HG03439 (cell line): ENCODE data around the gene SNAP29.
A peak's percentile ranks its signal among the peaks of the same experiment; 100 is the strongest.
"Not testable (repeated sequence)": the region's sequence is repeated elsewhere in the genome, so short reads cannot be mapped to it uniquely, and the experiment has no call there.

Experiments used
- ATAC-seq: cut with Tn5 transposase; IDR thresholded peaks from one replicate; pipeline ENCODE4 v1.9.1; 2021; ENCODE audit warnings: mild to moderate bottlenecking, moderate library complexity; ENCODE audit not compliant: unreplicated experiment

Gene SNAP29

DNA sequence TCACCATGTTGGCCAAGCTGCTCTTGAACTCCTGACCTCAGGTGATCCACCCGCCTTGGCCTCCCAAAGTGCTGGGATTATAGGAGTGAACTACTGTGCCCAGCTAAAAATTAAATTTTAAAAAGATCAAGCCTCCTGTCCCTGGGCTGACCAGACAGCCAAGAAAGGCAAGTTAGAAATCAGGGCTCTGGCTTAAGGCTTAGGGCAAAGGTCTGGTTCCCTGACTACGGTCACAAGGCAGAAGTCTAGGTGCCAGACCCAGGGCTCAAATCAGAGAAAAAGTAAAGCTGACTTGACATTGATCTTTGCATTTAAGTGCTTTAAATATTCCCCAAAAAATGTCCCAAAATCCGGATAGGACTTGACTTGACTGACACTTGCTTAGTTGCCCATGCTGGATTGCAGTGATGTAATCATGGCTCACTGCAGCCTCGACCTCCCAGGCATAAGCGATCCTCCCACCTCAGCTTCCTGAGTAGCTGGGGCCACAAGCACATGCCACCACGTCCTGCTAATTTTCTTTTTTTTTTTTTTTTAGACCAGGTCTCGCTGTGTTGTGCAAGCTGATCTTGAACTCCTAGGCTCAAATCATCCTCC, 41.1 kb downstream of the SNAP29 start:
- no peak for ATAC-seq

DNA sequence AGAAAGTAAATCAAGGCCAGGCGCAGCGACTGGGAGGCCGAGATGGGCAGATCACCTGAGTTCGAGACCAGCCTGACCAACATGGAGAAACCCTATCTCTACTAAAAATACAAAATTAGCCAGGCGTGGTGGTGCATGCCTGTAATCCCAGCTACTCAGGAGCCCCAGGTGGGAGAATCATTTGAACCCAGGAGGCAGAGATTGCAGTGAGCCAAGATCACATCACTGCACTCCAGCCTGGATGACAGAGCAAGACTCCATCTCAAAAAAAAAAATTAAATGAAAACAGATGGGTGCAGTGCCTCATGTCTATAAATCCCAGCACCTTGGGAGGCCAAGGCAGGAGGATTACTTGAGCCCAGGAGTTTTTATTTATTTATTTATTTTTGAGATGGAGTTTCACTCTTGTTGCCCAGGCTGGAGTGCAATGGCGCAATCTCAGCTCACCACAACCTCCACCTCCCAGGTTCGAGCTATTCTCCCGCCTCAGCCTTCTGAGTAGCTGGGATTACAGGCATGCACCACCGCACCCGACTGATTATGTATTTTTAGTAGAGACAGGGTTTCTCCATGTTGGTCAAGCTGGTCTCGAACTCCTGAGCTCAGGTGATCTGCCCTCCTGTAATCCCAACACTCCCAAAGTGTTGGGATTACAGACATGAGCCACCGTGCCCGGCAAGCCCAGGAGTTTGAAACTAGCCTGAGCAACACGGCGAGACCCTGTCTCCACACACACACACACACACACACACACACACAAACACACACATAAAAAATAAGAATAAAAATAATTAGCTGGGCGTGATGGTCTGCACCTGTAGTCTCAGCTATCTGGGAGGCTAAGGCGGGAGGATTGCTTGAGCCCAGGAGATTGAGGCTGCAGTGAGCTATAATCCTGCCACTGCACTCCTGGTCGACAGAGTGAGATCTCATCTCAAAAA, 42.6 kb downstream of the SNAP29 start:
- ATAC-seq, result not testable (repeated sequence)

DNA sequence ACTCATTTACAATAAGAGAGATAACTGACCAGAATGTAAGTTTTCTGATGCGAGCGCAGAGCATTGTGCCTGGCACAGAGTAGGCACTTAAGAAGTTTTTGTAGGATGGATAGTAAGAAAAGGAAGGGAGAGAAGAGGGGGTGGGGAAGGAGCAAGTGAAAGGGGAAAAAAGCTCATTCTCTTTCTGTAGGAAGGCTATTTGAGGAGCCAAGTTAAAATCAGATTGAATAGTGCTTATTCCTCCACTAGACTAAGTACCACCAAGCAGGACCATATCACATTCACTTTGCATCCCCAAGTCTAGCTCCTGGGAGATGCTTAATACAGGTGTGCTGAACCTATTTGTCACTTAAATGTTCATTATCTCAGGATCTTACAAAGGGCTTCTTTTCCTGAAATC, 44.3 kb downstream of the SNAP29 start:
- no peak for ATAC-seq

DNA sequence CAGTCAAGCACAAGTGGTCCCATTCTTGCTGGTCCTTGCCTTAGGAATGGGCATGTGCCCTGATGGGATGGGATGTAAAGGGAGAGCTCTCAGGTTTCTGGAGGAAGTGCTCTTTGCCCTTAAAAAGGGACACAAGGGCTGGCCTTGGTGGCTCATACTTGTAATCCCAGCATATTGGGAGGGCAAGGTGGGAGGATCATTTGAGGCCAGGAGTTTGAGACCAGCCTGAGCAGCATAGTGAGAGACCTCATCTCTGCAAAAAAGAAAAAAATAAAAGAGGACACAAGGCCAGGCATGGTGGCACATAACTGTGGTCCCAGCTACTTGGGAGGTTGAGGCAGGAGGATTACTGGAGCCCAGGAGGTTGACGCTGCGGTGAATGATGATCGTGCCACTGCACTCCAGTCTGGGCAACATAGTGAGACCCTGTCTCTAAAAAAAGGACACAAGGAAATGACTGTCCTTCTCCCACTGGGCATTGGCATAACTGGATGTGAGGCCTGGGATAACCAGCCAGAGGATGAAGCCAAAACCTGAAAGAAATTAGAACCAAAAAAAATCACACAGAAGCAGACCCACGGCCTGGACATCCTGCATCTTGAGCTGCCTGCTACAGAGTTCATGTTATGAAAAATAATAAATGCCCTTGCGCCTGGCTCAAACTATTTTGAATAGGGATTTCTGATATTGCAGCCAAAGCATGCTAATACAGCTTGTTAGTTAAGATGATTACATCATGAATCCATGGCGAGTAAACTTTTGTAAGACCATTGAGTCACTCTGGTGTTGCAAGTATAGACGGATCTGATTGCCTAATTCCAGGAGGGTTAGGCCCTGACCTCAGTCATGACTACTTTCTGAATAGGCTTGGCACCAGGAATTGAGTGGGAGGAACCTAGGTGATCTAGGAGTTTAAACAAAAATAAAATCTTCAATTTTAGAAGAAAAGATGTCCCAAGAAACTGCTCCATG, 45.5 kb downstream of the SNAP29 start:
- no peak for ATAC-seq

DNA sequence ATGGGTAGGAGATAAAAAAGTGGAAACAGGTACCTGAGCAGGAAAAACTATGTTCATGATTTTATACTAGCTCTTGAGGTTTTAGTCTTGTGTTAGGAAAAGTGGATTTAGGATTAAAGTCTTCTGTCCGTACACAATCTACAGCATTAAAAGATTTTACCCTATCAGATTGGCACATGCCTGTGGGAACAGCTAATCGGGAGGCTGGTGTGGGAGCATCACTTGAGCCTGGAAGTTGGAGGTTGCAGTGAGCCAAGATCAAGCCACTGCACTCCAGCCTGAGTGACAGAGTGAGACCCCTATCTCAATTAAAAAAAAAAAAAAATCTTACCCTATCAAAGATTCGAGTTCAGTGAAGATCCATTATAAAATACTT, 46.2 kb downstream of the SNAP29 start:
- no peak for ATAC-seq

DNA sequence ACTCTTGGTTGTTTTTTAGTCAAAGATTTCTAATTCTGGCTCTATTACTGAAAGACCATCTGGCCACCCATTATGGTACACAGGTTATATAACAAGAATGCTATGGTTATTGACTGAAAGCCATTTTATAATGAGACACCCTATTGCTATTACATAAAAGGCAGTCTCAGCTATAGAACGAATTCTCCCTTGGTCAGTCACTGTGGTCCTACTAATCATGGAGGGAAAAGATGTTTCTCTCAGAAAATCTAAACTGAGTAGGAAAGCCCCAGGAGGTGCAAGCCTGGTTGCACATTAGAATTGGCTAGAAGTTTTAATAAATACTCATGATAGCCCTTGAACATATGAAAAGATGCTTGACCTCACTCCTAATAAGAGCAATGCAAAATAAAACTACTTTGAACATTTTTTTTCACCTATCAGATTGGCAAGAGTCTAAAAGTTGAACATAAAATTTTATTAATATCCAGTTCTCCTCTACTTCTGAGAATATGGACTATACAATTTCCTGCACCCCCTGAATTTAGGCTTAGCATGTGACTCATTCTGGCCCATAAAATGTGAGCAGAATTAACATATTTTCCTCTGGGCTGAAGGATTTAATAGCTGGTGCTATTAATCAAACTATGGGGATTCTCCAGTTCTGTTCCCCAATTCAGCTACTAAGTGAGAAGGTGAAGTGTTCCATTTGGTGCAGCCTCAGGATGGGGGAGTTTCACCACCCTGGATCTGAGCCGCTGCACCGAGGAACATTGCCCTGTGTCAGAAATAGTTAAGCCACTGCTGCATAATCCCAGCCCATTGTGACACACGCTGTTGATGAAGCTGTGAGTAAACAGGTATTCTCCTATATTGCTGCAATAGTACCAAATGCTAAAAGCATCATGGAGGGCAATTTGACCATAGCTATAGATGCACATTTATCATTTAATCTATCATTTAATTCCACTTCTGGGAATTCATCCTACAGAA, 46.9 kb downstream of the SNAP29 start:
- ATAC-seq, result no peak

DNA sequence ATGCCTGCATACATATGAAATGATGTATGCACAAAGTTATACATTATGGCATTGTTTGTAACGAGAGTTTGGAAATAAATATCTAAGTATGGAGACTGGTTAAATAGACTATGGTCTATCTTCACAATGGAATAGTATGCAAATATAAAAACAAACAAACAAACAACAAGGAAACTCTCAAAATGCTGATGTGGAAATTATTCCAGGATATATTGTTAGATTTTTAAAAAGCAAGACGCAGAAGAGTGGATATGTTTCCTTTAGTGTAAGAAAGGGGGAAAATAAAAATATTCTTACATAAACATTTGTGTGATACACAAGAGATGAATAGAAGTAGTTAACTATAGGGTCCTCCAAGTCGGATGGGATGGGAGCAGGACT, 47.6 kb downstream of the SNAP29 start:
- ATAC-seq, result no peak

DNA sequence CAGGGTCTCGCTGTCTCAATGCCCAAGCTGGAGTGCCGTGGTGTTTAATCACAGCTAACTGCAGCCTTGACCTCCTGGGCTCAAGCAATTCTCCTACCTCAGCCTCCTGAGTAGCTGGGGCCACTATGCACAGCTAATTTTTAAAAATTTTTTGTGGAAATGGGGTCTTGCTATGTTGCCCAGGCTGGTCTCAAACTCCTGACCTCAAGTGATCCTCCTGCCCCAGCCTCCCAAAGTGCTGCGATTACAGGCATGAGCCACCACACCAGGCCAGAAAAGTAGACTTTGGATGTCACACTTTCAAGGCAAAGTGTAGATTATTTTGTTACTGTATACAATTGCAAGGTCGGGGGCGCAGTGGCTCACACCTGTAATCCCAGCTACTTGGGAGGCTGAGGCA, 49.9 kb downstream of the SNAP29 start:
- ATAC-seq, result not testable (repeated sequence)

DNA sequence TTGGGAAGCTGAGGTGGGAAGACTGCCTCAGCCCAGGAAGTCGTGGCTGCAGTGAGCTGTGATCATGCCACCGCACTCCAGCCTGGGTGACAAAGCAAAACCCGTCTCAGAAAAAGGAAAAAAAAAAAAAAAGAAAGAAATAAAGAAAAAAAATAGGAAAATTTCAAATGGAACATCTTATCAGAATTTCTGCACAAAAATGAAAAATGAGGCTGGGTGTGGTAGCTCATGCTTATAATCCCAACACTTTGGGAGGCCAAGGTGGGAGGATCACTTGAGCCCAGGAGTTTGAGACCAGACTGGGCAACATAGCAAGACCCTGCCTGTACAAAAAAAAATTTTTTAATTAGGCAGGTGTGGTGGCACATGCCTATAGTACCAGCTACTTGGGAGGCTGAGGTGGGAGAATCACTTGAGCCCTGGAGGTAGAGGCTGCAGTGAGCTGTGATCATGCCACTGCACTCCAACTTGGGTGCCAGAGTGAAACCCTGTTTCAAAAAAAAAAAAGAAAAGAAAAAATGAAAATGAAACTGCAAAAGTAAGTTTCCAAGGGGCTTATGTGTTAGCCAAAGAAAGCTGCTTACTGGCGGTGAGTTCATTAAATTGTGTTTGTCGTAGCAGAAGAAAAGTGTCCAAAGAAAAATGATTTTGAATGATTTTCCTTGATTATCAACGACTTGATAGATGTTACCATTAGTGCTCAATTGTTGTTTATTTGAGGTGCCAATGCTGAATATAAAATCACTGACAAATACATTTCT, 50.9 kb downstream of the SNAP29 start:
- no peak for ATAC-seq

DNA sequence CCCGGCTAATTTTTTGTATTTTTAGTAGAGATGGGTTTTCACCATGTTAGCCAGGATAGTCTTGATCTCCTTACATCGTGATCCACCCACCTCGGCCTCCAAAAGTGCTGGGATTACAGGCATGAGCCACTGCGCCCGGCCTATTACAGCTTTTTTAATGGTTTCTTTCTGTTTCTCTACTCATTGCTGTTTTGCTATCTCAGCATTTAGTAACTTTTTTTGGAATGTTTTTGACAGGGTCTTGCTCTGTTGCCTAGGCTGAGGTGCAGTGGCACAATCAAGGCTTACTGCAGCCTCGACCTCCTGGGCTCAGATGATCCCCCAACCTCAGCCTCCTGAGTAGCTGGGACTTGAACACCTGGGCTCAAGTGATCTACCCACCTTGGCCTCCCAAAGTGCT, 53.7 kb downstream of the SNAP29 start:
- ATAC-seq, result no peak

DNA sequence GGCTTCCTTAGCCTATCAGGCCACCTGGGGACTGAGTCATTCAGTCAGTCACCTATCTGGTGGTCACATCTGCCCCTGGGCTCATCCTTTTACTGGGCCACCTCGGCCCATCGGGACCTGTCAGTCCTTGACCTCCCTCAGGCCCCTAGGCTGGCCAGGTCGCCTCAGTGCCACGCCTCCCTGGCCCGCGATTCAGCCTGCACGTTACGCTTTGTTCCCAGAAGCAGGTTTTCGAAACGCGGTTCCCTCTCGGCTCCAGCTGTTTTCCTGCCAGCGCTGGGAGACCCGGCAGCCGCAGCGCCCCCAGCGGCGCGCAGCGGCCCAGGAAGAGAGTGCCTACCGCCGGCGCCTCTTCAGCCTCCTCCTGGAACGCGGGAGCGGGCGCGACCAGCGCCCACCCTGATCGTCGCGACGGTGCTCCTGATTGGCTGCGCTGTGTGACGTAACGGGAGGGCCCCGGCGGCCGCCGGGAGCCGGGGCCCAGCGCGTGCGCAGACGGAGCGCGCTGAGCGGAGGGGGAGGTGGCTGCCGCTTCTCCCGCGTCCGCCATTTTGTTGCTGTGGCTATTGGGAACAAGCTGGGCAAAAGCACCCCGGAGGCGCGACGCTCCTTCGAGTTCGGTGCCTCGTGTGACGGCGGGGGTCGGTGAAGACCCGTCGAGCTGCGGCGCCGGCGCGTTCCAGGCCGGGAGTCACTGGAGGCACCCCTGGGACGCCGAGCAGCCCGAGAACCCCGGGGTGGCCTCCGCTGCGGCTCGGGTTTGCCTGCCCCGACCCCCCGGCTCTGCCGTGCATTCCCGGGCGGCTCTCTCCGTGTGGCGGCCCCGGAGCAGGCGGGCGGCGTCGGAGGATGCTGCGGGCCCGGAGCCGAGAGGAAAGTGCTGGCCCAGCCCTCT, 58.4 kb downstream of the SNAP29 start, which contains the start of gene CRKL:
Gene CRKL (plus strand): TSS at position 492 of the 895 bp plus-strand sequence. CDS start 528 bp downstream, outside the sequence.
- peak; percentile 90 for ATAC-seq

DNA sequence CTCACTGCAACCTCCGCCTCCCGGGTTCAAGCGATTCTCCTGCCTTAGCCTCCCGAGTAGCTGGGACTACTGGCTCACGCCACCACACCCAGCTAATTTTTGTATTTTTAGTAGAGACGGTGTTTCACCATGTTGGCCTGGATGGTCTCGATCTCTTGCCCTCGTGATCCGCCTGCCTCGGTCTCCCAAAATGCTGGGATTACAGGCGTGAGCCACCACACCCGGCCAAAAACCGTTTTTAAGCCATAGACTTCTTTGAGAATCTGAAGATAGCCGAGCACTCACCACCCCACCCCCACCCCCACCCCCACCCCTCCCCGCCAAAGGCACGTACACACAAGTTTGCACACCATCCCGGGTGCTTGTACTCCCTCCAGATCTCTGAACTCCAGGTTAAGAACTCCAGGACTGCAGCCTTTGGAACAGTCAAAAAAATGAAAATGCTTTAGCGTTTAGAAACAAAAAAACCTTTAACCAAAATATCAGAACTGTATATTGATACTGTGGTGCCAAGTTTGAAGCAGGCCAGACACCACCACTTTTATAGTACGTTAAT, 59.9 kb downstream of the SNAP29 start:
- ATAC-seq, result no peak

DNA sequence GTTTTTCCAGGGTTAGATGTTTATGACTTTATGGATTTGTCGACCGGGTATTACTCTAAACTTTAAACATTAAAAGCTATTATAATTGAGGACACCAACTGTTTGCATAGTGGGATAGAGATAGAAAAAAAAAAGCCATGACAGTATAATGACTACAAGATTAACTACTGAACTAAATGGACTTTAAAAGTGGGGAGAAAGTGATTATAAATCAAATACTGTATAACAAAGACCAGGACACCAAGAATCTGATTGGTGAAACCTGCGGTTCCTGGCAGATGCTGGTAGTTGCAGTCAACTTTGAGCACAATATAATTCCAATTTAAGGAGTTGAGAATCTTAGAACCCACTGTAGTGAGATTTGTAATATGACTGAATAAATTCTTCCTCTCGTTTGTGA, 60.9 kb downstream of the SNAP29 start:
- no peak for ATAC-seq

DNA sequence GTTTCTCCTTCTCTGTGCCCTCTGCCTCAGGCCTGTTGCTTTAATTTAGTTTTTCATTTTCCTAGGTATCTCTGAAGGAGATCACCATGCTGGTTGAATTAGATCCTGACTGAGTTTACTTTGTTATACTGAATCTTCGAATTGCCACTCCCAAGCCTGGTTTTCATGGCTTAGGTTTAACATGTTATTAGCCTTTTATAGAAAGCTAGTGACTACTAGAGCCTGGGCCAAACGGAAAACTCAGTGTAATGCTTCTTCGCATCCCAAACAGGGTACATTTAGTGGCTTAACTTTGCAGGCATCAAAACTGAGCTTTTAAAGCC, 62.0 kb downstream of the SNAP29 start:
- no peak for ATAC-seq

DNA sequence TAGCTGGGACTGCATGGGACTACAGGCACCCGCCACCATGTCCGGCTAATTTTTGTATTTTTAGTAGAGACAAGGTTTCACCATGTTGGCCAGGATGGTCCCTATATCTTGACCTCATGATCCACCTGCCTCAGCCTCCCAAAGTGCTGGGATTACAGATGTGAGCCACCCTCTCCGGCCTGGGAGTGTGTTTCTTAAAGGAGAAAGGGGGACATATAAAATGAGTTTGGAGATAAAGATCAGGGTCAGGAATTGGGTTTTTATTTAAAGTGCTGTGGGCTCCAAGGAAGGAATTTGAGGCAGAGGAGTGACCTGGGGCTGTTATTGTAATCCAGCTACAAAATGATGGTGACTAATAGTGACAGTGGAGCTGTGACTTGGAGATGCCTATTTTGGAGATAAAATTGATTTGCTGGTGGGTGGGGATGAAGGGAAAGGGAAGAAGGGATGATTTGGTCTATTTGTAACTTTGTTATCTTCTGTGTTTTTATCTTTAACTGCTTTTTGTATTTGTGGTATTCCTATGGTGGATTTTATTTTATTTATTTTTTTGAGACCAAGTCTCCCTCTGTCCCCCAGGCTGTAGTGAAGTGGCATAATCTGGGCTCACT, 63.4 kb downstream of the SNAP29 start:
- ATAC-seq, result no peak

DNA sequence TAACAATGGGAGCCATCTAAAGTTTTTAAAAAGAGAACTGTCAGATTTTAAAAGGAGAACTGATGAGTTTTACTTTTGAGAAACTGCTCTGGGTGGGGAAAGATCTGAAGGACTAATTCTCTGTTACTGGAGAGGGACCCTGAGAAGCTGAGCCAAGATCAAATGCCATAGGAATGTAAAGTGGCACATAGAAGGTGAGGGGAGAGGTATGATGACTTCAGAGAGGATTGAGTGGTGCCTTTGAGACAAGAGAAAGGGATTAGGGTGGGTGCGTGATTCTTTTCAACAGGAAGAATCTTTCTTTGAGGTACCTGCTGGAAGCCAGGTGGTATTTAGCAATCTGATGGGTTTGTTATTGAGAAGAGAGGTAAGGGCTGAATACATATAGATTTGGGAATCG, 67.4 kb downstream of the SNAP29 start:
- ATAC-seq, result no peak

DNA sequence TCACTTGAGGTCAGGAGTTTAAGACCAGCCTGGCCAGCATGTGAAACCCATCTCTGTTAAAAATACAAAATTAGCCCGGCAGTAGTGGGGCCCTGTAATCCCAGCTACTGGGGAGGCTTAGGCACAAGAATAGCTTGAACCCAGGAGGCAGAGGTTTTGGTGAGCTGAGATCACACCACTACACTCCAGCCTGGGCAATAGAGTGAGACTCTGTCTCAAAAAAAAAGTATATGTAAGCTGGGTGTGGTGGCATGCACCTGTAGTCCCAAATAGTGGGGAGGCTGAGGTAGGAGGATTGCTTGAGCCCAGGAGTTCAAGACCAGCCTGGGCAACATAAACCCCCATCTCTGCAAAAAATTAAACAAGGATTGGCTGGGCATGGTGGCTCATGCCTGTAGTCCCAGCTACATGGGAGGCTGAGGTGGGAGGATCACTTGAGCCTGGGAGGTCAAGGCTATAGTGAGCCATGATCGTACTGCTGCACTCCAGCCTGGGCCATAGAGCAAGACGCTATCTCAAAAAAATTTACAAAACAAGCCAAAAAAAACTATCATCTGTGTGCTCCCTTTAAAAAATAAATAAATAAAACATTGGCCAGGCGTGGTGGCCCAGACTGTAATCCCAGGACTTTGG, 69.2 kb downstream of the SNAP29 start:
- no peak for ATAC-seq
